LHCN-M2 (cell line): ENCODE results near the gene HOXA13. TPM values are rescaled to one million over a fixed set of nuclear protein-coding genes. Genes with fewer than 3 reads are reported as not detected.

Experiments used
- DNase-seq: peaks from one replicate; pipeline ENCODE4 v3.0.0-alpha.2; 2012; ENCODE audit warnings: low read depth
- total RNA-seq: library from RNA; depleted of rRNA; stranded (reverse); fragments of >200 nt; gene quantifications from 2 replicates; pipeline ENCODE4 v1.2.3, GENCODE V29; 2014

Gene HOXA13
- total RNA-seq, 1 experiment from 2014 or later, result 0.11 TPM

DNA sequence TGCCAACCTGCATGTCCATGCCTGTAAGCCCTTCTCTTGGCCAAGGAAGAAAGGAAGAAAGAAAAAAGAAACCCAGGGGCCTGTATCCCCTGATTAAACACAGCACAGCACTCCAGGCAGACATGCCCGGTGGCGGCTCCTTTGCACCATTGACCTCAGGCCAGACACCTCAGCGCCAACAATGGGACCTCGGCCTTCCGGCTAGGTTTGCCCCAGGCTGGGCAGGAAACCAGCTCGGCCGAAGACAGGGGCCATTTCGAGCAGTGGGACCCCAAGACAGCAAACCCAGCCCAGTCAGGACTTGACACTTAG, 28.6 kb downstream of the HOXA13 start:
- no peak for DNase-seq

DNA sequence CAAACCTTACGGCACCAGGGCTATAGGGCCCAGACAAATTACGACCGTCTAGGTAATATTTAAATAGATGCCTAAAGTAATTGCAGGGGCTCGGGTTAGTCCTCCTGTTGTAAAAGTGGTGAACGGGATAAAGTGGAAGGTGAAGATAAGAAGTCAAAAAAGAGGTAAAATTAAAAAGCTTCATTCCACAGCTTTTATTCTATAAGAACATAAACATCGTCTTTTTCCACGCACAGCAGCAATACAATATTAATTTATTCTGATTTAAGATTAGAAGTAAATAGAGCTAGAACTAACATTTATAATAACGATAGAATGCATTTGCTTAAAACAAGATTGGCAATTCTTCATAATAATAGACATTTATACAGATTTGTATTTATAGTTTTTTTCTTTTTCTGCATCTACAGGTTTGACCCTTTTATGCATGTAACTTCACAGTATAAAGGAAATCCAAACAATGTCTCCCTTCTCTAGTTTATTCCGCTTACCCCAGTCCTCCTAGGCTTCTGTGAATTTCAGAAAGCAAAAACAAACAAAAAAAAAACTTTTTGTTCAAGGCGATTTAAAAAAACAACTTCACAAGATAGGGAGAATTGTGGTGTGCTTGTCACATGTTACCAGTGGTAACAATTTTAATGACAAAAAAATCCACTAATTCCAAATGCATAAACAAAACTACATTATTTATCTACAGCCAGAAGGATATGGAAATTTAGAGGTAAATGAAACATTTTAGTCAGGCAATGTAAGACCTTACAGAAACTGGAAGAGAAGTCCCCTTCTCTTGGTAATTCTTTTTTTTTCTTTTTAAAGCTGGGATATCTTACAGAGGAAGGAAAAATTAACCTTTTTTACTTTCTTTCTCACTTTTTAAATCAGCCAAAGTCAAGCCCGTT, 29.2 kb downstream of the HOXA13 start:
- DNase-seq, result no peak

DNA sequence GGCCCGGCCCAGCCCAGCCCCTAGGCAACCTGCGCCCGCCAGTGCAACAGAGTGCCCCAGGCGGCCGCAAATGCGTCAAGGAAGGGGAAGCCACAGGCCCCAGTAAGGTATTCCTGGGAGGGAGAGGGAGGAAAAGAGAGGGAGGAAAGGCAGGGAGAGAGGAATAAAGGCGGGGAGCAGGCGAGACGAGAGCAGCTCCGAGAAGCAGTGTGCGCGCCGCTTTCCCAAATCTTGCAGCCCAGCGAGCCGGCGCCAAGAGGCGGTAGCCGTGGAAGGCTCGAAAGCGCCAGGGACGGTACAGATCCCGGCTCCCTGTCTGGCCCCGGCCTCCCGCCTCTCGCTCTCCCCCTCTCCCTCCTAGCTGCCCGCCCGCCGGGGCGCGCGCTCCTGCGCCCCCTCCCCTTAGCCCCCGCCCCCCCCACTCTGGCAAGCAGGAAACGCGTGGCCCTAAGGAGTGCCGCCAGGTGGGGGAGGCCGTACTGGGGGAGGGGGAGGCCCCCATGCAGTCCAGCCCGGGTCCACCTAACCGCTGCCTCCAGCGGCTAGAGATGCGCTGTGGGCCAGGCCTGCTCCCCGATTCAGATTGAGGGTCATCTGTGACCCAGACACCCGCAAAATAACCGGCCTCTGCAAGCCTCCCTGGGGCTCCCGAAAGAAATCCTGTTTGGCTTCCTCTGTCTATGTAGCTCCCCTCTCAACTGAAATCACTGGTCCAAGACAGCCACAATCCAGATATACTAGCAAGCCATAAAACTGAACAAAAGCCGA, 30.0 kb downstream of the HOXA13 start:
- DNase-seq, result no peak

DNA sequence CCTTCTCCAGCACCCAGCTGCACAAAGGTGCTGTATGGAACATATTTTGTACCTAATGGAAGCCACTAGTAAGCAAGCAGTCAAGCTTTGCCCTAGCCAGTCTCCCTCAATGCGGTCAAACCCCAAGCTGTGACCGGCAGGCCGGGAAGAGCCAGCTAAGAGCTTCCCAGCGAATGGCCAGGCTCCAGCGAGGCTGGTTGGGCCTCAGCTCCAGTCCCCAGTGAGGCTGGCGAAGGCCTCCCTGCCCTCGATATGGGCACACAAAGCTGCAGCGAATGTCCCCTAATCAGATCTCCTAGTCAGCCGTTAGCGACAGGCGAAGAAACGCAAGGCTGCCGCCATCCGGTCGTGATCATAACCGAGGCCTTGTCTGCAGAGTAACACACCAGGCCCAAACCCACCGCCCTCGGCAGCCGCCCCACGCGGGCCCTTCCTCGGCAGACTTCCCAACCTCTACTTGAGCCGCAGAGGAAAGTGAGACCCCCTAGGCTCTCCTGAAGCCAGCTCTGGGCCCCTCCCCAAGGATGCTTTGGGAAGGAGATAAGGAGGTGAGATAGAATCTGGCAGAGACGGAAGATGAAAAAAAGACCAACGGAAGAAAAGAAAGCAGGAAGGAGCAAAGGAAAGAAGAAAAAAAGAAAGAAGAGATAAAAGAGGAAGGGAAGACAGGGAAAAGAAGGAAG, 31.5 kb downstream of the HOXA13 start:
- DNase-seq, result no peak

DNA sequence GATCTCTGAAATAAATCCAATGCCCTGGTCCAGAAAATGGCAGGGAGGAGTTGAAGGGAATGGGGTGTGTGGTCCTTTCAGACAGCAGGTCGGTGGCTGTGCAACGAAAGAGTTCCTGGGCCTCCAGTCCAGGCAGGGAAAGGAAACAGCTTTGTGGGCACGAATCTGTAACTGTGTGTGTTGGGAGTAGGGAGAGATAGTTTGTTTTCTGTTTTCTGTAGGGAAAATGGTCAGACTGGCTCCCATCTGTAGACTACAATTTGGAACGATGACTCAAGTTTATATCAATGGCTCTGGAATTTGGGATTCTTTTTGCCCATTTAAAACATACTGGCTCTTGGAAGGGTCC, 32.0 kb downstream of the HOXA13 start:
- no peak for DNase-seq

DNA sequence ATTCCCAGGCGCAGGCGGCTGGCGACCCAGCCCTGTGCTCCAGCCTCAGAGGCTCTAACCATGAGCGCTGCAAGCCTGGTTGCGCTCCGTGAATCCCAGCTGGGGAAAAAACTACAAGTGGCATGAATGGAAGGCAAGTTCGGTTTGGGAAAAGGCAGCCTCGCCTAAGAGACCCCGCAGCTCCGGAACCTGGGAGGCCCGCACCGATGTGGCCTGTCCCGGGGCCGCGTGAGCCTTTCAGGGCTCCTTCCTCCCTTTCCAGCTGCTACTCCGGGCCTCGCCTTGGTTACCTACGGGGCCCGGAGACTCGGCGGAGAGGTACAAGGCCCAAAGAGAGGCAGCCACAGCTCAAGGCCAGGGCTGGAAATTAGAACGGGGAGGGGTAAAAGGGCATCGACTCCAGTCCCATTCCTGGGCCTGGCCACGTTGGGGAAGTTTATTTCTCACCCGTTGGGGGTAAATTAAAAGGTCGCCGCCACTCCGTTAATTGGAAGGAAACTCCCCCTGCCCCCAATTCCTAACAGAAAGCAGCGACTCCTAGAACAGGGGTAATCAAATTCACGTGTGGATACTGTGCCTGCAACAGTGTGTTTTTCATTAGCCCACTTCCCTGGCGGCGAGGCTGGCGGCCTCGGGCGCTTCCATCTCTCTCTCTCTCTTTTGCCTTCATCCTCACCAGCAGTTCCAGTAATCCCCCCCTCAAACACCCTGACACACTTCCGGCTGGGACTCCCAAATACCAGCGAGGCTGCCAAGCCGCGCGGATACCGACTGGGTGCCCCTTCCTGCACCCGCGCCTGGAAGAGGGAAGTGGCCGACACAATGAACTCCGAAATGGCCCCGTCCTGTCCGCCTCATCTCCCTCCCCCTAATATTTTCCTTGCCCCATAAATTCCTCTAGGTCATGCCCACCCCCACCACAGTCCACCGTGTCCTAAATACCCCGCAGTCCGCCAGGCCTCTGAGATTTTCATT, 33.1 kb downstream of the HOXA13 start:
- no peak for DNase-seq

DNA sequence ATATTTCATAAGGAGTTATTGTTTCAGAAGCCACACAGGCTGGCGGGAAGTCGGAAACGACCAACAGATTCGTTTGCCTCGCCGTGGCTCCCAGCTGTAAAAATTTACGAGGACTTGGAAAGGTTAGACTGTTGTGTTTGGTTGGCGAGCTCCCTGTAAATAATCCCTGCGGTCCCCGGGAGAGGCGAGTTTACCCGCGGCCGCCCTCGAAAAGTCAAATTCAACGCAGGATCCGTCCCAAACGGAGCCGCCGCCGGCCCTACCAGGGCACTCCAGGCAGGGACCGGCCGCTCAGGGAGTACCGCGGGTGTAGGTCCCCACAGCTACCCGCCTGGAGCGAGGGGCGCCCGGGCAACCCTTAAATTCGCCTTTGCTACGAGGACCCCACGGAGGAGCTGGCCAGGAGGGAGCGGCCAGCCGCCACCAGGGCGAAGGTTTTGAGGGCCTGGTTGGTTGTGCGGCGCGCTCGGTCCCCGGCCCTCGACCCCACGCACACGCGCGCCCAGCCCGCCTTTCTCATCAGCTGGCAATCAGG, 33.8 kb downstream of the HOXA13 start:
- DNase-seq, result no peak

DNA sequence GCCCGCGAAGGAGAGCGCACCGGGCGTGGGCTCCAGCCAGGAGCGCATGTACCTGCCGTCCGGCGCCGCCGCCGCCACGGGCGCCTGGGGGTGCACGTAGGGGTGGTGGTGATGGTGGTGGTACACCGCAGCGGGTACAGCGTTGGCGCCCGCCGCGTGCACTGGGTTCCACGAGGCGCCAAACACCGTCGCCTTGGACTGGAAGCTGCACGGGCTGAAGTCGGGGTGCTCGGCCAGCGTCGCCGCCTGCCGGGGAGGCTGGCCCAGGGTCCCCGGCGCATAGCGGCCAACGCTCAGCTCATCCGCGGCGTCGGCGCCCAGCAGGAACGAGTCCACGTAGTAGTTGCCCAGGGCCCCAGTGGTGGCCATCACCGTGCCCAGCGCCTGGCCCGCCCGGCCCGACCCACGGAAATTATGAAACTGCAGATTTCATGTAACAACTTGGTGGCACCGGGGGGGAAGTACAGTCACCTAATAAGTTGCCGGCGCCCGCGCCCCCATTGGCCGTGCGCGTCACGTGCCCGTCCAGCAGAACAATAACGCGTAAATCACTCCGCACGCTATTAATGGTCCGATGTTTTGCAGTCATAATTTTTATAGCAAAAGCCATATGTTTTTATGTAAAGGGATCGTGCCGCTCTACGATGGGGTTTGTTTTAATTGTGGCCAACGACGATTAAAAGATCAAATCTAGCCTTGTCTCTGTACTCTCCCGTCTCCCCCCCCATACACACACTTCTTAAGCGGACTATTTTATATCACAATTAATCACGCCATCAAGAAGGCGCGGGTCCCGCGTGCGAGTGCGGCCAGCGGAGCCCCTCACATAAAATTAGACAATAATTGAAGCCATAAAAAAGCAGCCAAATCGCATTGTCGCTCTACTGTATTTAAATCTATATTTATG, 34.5 kb downstream of the HOXA13 start, which contains the start of gene HOXA9:
TSS of gene HOXA9 (minus strand) at position 449 of the 907 bp plus-strand sequence. CDS start at position 369, 80 bp downstream.
- peak; percentile 88 for DNase-seq

DNA sequence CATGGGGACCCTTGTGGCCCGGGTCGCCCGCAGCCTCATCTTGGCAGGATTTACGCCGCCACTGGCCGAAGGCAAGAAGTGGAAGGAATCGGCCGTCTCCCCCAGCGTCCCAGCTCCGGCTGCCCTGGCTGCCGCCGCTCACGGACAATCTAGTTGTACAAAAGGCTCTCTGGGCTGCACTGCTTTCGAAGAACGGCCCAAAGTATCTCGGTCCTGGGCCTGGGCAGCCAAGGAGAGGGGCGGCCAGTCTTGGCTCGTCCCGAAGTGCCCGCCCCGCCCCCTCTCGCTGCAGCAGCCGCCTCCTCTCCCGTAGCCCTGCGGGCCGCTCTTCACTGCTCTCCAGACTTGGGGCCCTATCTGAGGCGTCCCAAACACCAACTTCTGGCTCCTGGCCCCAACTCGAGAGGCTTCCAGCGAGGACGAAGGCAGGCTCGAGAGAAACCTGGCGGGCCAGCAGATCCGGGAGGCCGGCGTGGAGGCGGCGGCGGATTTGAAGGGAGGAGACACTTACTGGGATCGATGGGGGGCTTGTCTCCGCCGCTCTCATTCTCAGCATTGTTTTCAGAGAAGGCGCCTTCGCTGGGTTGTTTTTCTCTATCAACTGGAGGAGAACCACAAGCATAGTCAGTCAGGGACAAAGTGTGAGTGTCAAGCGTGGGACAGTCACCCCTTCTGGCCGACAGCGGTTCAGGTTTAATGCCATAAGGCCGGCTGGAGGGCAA, 35.4 kb downstream of the HOXA13 start:
- DNase-seq, result no peak

DNA sequence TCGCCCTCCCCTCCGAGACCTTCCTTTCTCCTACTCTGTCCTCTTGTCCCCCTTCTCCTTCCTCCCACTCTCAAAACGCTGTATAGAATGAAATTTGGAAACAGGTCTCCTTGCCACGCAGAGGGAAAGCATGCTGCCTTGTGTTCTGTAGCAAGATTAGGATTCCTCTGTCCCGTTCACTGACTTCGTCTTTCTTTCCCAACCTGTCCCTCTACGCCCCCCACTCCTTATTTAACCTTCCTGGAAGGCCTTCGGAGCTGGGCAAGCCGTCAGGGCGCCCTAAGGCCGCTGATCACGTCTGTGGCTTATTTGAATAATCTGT, 35.9 kb downstream of the HOXA13 start:
- DNase-seq, result no peak

DNA sequence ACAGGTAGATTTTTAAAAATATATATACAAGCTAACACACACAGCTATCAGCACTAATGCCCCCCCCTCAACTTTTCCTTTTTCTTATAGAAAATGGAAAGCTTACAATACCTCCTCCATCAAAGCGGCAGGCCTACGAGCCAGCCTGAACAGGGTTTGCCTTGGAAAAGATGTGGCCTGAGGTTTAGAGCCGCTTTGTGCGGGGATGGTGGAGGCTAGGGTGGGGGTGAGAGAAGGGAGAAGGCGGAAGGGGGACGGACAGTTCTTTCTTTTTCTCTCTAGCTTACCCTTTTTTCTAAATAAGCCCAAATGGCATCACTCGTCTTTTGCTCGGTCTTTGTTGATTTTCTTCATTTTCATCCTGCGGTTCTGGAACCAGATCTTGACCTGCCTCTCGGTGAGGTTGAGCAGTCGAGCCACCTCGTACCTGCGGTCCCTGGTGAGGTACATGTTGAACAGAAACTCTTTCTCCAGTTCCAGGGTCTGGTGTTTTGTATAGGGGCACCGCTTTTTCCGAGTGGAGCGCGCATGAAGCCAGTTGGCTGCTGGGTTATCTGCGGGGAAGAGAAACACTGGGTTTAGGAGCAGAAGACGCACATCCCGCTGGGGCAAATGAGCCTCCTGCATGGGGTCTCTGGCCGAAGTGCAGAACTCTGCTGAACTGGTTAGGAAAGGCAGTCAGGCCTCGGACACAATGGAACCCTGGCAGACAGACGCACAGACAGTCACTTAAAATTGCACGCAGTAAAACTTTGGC, 36.4 kb downstream of the HOXA13 start:
- DNase-seq, result no peak

DNA sequence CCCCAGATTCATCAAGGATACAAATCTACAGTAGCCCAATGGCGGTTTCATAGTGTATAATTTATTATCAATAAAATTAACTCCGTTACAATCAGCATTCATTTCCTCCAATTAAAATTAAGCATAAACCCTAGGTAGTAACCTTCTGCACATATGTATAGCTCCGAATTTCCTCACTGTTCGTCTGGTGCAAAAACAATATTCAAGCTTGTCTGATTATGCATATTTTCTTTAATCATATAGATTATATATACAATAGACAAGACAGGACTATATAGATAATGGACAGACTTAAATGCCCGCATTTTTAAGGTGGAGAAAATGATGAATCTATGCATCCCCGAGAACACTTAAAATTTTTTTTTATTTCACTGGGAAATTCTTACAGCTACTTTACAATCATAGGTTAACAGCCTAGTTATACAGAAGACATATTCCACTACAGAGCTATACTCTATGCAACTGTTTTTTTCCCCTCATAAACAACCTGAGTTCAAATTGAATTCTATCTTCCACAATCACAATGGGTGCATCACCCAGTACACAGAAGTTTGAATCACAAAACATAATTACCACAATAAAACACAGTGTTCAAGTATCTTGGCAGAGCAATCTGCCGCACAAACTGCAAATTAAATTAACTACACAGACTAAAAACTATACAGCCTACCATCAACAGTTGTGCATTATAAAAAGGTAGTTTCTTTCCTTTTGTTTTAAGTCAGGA, 37.2 kb downstream of the HOXA13 start:
- no peak for DNase-seq

DNA sequence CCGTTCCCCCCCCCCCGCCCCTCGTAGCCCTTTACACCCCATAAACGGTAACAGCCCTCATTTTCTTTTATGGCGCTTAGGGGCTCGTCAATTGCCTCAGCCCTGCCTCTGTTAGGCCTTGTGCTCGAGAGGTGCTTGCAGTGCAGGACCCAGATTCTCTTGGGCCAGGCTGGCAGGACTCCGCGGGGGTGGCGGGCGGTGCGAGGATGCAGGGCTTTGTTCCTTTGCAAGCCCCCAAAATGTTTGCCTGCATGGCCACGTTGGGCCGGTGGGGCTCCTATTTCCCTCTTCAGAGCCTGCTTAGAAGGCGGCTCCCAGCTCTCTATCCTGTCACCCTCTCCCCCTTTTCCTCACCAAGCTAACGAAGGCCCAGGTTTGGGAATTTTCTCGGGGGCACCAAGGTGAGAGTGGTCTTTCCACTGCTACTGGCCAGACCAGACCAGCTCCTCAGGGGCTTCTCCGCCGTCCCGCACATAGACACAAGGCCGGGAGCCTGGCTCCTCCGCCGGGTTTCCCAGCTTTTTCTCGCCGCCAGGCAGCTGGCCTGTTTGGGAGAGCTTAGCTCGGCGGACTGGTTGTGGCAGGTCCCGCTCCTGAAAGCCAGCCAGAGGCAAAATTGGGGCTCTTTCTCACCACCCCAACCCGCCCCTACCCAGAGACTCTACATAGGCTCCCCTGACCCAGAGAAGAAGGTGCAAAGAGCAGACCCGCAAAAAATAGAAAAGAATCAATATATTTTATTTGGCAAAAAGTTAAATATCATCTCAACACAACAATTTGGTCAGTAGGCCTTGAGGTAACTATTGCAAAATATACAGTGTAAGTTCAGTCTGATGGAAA, 38.0 kb downstream of the HOXA13 start:
- DNase-seq, result no peak

DNA sequence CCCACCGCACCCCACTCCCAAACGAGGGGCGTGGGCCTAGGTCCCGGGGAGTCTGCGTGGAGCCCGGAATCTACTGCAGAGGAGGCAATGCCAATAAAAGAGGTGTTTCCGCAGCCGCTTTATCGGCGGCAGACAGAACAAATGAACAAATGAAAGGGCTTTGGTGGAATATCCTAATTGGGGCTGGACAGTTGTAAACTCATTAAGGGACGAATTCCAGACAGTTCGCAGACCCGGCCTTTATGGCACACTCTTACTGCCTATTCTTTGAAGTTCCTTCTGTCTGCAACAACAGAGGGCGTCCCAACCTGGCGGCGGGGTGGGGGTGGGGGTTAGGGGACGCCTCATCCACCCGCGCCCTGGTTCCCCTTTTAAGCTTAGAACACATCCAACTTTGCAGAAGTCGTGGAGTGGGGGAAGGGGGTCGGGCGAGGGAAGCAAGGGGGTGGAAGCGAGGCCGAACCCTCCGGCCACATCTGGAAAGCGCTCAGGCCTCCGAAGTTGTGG, 38.6 kb downstream of the HOXA13 start:
- no peak for DNase-seq

DNA sequence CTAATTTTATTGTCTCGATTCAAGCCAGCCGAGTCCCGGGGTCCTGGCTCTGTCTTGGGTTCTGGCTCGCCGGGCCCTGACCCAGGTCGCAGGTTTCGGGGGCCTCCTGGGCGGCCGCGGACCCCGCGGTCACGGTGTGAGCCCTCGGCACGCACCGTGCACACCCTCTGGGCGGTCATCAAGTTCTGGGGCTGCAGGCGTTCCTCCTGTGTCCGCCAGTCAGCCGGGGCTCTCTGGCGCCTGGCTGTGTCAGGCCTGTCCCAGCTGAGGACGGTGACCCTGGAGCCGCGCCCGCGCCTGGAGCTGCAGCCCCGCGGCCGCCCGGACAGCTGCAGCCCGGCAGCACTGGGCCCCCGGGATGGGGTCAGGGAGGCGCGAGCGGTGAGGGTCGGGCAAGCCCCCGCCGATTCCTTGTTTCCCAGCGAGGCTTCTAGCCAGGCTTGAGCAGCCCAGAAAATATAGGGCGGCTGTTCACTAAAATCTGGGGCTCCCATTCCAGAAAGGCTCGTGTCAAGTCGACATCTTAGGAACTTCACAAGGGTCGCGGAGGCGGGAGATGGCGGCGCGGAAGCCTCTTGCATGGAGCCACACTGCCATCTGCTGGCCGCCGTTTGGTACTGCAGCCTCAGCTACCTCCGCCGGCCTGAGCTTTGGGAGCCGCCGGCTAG, 39.2 kb downstream of the HOXA13 start:
- DNase-seq, result peak; percentile 84

DNA sequence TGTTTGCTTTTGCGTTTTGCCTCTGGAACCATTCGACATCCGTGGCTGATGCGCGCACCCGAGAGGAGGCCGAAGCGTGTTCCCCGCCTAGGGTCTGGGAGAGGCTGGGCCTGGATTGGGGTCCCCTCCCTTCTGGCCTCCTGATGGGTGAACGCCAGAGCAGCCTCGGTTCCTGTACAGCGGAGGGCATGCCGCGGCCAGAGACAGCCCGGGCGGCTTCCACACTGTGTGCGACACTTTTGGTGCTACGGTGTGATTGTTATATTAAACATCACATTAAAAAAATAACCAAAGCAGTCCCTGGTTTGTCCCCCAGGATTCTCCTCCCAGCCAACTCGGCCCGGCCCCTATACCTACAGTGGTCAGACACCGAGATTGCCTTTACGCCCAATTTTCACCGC, 39.7 kb downstream of the HOXA13 start:
- DNase-seq, result no peak
